Mesenchymal stem cell (in vitro differentiated cells and primary cell): ENCODE data around the gene KIR3DL3.

Source experiments
- DNase-seq: peaks from one replicate; pipeline ENCODE4 v3.0.0-alpha.2; 2013
- H2AFZ ChIP-seq: one replicate; pipeline ENCODE4 v1.6.1; 2013; ENCODE audit warnings: low read depth, mild to moderate bottlenecking, control low read depth, inconsistent platforms, low read length, moderate library complexity
- H2AK5ac ChIP-seq: 2 replicates; pipeline ENCODE4 v1.6.1; 2013; ENCODE audit warnings: low read length, moderate library complexity, mild to moderate bottlenecking, inconsistent platforms; ENCODE audit not compliant: severe bottlenecking
- H2BK120ac ChIP-seq: one replicate; pipeline ENCODE4 v1.6.1; 2013; ENCODE audit warnings: low read depth, mild to moderate bottlenecking, inconsistent platforms, low read length, moderate library complexity
- H2BK12ac ChIP-seq, 2 experiments: one replicate each; pipeline ENCODE4 v1.6.1; 2013; ENCODE audit warnings: inconsistent platforms in 2 of 2, low read length in 2 of 2, mild to moderate bottlenecking in 2 of 2, moderate library complexity in 2 of 2, control low read depth in 1 of 2
- H2BK15ac ChIP-seq: one replicate; pipeline ENCODE4 v1.6.1; 2013; ENCODE audit warnings: mild to moderate bottlenecking, low read depth, inconsistent platforms; ENCODE audit not compliant: poor library complexity, severe bottlenecking
- H2BK5ac ChIP-seq: 2 replicates; pipeline ENCODE4 v1.6.1; 2013; ENCODE audit warnings: low read depth, mild to moderate bottlenecking, low read length, control low read depth, inconsistent platforms; ENCODE audit not compliant: poor library complexity, severe bottlenecking
- H3K14ac ChIP-seq, 2 experiments: one replicate each; pipeline ENCODE4 v1.6.1; 2013; ENCODE audit warnings: inconsistent platforms in 2 of 2, low read length in 2 of 2, control low read depth in 1 of 2, mild to moderate bottlenecking in 1 of 2, moderate library complexity in 1 of 2
- H3K18ac ChIP-seq, 2 experiments: one replicate each; pipeline ENCODE4 v1.6.1; 2013; ENCODE audit warnings: inconsistent platforms in 2 of 2, low read length in 2 of 2, control low read depth in 1 of 2, low read depth in 1 of 2, mild to moderate bottlenecking in 1 of 2
- H3K23ac ChIP-seq, 2 experiments: one replicate each; pipeline ENCODE4 v1.6.1; 2013; ENCODE audit warnings: inconsistent platforms in 2 of 2, low read length in 2 of 2, mild to moderate bottlenecking in 2 of 2, moderate library complexity in 2 of 2, control low read depth in 1 of 2
- H3K27ac ChIP-seq: 2 replicates; pipeline ENCODE4 v1.5.1; 2013; ENCODE audit warnings: mild to moderate bottlenecking, moderate library complexity, low read length, control low read depth, inconsistent platforms; ENCODE audit not compliant: poor library complexity, severe bottlenecking
- H3K27me3 ChIP-seq, 2 experiments: 2 replicates each; pipeline versions ENCODE4 v1.6.1 to v1.7.0; 2013; ENCODE audit warnings: low read length in 2 of 2, mild to moderate bottlenecking in 2 of 2, moderate library complexity in 2 of 2, control low read depth in 1 of 2, inconsistent platforms in 1 of 2; ENCODE audit not compliant: control insufficient read depth in 1 of 2, insufficient read depth in 1 of 2
- H3K36me3 ChIP-seq, 2 experiments: 2 replicates each; pipeline versions ENCODE4 v1.6.1 to v1.7.0; 2013; ENCODE audit warnings: low read length in 2 of 2, control low read depth in 1 of 2, inconsistent platforms in 1 of 2, low read depth in 1 of 2, mild to moderate bottlenecking in 1 of 2; ENCODE audit not compliant: insufficient read depth in 2 of 2, control insufficient read depth in 1 of 2
- H3K4ac ChIP-seq, 2 experiments: one replicate each; pipeline ENCODE4 v1.6.1; 2013; ENCODE audit warnings: inconsistent platforms in 2 of 2, low read length in 2 of 2, mild to moderate bottlenecking in 2 of 2, moderate library complexity in 2 of 2, control low read depth in 1 of 2, low read depth in 1 of 2
- H3K4me1 ChIP-seq: 2 replicates; pipeline ENCODE4 v1.6.1; 2013; ENCODE audit warnings: low read depth, low read length, control low read depth; ENCODE audit not compliant: control insufficient read depth, insufficient read depth
- H3K4me2 ChIP-seq: 2 replicates; pipeline ENCODE4 v1.6.1; 2013; ENCODE audit warnings: low read length, mild to moderate bottlenecking, inconsistent platforms; ENCODE audit not compliant: poor library complexity, severe bottlenecking
- H3K4me3 ChIP-seq, 2 experiments: 2 replicates each; pipeline versions ENCODE4 v1.5.1 to v1.7.0; 2013; ENCODE audit warnings: low read length in 2 of 2, mild to moderate bottlenecking in 2 of 2, control low read depth in 1 of 2, low read depth in 1 of 2; ENCODE audit not compliant: insufficient read depth in 1 of 2
- H3K79me1 ChIP-seq: replicated peaks from 2 replicates; pipeline ENCODE4 v1.6.1; 2013; ENCODE audit warnings: mild to moderate bottlenecking, control low read depth, low read length, inconsistent platforms; ENCODE audit not compliant: poor library complexity, severe bottlenecking
- H3K9ac ChIP-seq: 2 replicates; pipeline ENCODE4 v1.7.0; 2013; ENCODE audit warnings: mild to moderate bottlenecking, low read length, moderate library complexity
- H3K9me3 ChIP-seq: 2 replicates; pipeline ENCODE4 v1.7.0; 2013; ENCODE audit warnings: mild to moderate bottlenecking, low read length; ENCODE audit not compliant: control insufficient read depth
- H4K8ac ChIP-seq: one replicate; pipeline ENCODE4 v1.6.1; 2013; ENCODE audit warnings: inconsistent platforms, mild to moderate bottlenecking, low read length, moderate library complexity
- H4K91ac ChIP-seq: one replicate; pipeline ENCODE4 v1.6.1; 2013; ENCODE audit warnings: mild to moderate bottlenecking, low read length, inconsistent platforms
- WGBS: methylation state at CpG from one replicate; pipeline ENCODE4 v1.1.7; 2013; ENCODE audit warnings: mixed read lengths; 5-methylcytosine and 5-hydroxymethylcytosine counted together

Gene KIR3DL3

GRCh38 chr19:54704928-54705327, 19.3 kb upstream of the KIR3DL3 start:
- Histone ChIP-seq H3K79me1 (no peaks in the 10 kb centered on the region), H3K9ac (no peak overlapping the region), H3K27me3 (no peaks in the 10 kb centered on the region), H4K91ac (no peak overlapping the region), H2AFZ (no peak overlapping the region), H2BK5ac (no peak overlapping the region), H3K27ac (no peak overlapping the region), H4K8ac (no peak overlapping the region), H3K23ac (no peak overlapping the region), H3K36me3 (no peaks in the 10 kb centered on the region), H2BK15ac (no peak overlapping the region), H3K4me3 (no peak overlapping the region), H2AK5ac (no peak overlapping the region), H3K4me1 (no peaks in the 10 kb centered on the region), H3K4ac (no peak overlapping the region), H3K18ac (no peak overlapping the region), H3K9me3 (no peaks in the 10 kb centered on the region), H2BK12ac (no peak overlapping the region), H3K4me2 (no peak overlapping the region), H3K14ac (no peak overlapping the region), H2BK120ac (no peak overlapping the region)
- 57% methylated on average over 8 of the region's 8 CpGs for WGBS
- no peak for DNase-seq

GRCh38 chr19:54707962-54708361, 16.3 kb upstream of the KIR3DL3 start:
- Histone ChIP-seq H3K36me3 (no peaks in the 10 kb centered on the region), H3K27ac (no peak overlapping the region), H3K23ac (no peak overlapping the region), H3K4me2 (no peak overlapping the region), H3K9ac (no peak overlapping the region), H3K27me3 (no peaks in the 10 kb centered on the region), H3K4ac (no peak overlapping the region), H2AFZ (no peak overlapping the region), H3K9me3 (no peaks in the 10 kb centered on the region), H3K4me3 (no peak overlapping the region), H2AK5ac (no peak overlapping the region), H2BK5ac (no peak overlapping the region), H3K14ac (no peak overlapping the region), H3K79me1 (no peaks in the 10 kb centered on the region), H2BK15ac (no peak overlapping the region), H4K91ac (no peak overlapping the region), H4K8ac (no peak overlapping the region), H2BK120ac (no peak overlapping the region), H3K18ac (no peak overlapping the region), H2BK12ac (no peak overlapping the region), H3K4me1 (no peaks in the 10 kb centered on the region)
- DNase-seq: no peak
- 59% methylated on average over 4 of the region's 4 CpGs for WGBS

DNA sequence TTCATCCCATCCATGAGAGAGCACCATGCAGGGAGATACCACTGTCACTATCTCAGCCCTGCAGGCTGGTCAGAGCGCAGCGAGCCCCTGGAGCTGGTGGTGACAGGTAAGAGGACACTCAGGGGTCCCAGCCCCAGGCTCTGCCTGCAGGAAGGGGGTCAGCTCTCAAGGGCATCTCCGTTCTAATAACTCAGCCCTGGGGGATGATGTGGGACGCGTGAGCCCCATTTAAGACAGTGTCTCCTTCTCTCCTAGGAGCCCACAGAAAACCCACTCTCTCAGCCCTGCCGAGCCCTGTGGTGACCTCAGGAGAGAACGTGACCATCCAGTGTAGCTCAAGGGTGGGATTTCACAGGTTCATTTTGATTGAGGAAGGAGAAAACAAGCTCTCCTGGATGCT, 15.5 kb upstream of the KIR3DL3 start:
- Histone ChIP-seq H3K27me3 (no peaks in the 10 kb centered on the region), H4K91ac (no peak overlapping the region), H2AK5ac (no peak overlapping the region), H2BK120ac (no peak overlapping the region), H3K36me3 (no peaks in the 10 kb centered on the region), H3K4me2 (no peak overlapping the region), H3K18ac (no peak overlapping the region), H3K79me1 (no peaks in the 10 kb centered on the region), H3K4ac (no peak overlapping the region), H3K9ac (no peak overlapping the region), H3K23ac (no peak overlapping the region), H3K4me1 (no peaks in the 10 kb centered on the region), H3K27ac (no peak overlapping the region), H2BK5ac (no peak overlapping the region), H4K8ac (no peak overlapping the region), H2BK12ac (no peak overlapping the region), H2AFZ (no peak overlapping the region), H2BK15ac (no peak overlapping the region), H3K4me3 (no peak overlapping the region), H3K14ac (no peak overlapping the region), H3K9me3 (no peaks in the 10 kb centered on the region)
- WGBS: 92% methylated on average over 7 of the region's 7 CpGs
- no peak for DNase-seq

- WGBS: 60% methylated on average over 11 of the region's 18 CpGs
- Histone ChIP-seq H3K4ac (no peak overlapping the region), H3K79me1 (no peaks in the 10 kb centered on the region), H3K9me3 (no peaks in the 10 kb centered on the region), H3K14ac (no peak overlapping the region), H2BK12ac (no peak overlapping the region), H3K23ac (no peak overlapping the region), H3K4me1 (no peaks in the 10 kb centered on the region), H4K91ac (no peak overlapping the region), H3K27me3 (no peaks in the 10 kb centered on the region), H3K9ac (no peak overlapping the region), H2BK15ac (no peak overlapping the region), H2BK5ac (no peak overlapping the region), H3K4me2 (no peak overlapping the region), H3K4me3 (no peak overlapping the region), H3K18ac (no peak overlapping the region), H3K27ac (no peak overlapping the region), H3K36me3 (no peaks in the 10 kb centered on the region), H4K8ac (no peak overlapping the region), H2AFZ (no peak overlapping the region), H2BK120ac (no peak overlapping the region), H2AK5ac (no peak overlapping the region)
- DNase-seq: no peak
These were observed 14.9 kb upstream of the KIR3DL3 start for GRCh38 chr19:54709212-54709948.
